Cardiac muscle cell (in vitro differentiated cells and primary cell): ENCODE measurements around the gene POC1B. TPM values are rescaled to one million over a fixed set of nuclear protein-coding genes. Genes with fewer than 3 reads are reported as not detected.

Source experiments
- DNase-seq, 2 donors: peaks; one replicate each; pipeline versions ENCODE4 v3.0.0 to v3.0.0-alpha.2; 2010 to 2017; ENCODE audit warnings: low read depth in 1 of 2, low spot score in 1 of 2
- H3K27ac ChIP-seq: fragments of 200-600 bp; sonication (generic); 2 replicates; pipeline ENCODE4 v1.5.1; 2016
- H3K27me3 ChIP-seq: fragments of 200-600 bp; sonication (generic); 2 replicates; pipeline ENCODE4 v1.6.0; 2016; ENCODE audit warnings: control low read depth
- H3K36me3 ChIP-seq: fragments of 200-600 bp; sonication (generic); 2 replicates; pipeline ENCODE4 v1.5.1; 2016; ENCODE audit warnings: control low read depth
- H3K4me1 ChIP-seq: fragments of 200-600 bp; sonication (generic); 2 replicates; pipeline ENCODE4 v1.8.1; 2017; ENCODE audit warnings: low read depth, mild to moderate bottlenecking, mixed run types
- H3K4me3 ChIP-seq: fragments of 200-600 bp; sonication (generic); 2 replicates; pipeline ENCODE4 v1.5.1; 2016; ENCODE audit warnings: mild to moderate bottlenecking
- H3K9me3 ChIP-seq: fragments of 200-600 bp; sonication (generic); 2 replicates; pipeline ENCODE4 v1.5.1; 2017; ENCODE audit warnings: low read depth, mild to moderate bottlenecking, control low read depth
- polyA plus RNA-seq: library from polyadenylated mRNA; unstranded; fragments of >200 nt; fragmentation: Nextera tagmentation; extraction: Ambion mirVana; gene quantifications from 2 replicates; pipeline ENCODE4 v1.2.1, GENCODE V29; 2016
- total RNA-seq: library from RNA; depleted of rRNA; stranded (reverse); fragments of >200 nt; gene quantifications from 2 replicates; pipeline ENCODE4 v1.2.3, GENCODE V29; 2016
- TF ChIP-seq, protein P1 (sequence below): IDR thresholded peaks from 2 replicates; pipeline ENCODE4 v1.5.1; 2012; ENCODE audit warnings: low read depth, mild to moderate bottlenecking, low read length

The POC1B gene
- total and polyA plus RNA-seq, 2 experiments from 2014 or later, result 12.8 to 16.1 TPM

DNA sequence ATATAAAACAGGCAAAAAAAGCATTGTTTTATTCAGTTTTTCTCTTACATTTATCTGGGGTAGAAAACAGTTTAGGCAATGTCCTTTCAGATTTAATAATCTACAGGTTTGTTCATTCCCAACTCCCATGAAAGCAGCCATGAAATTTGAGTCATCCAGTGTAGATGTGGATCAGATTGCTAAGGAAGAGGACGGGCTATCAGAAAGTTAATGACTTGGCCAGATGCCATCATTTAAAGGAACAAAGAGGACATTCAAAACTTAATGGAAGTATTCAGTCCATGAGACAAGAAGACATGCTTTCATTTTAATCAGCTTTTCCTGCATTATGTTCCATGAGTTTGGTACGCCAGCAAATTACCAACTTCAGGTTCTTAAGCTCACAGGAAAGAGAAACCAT, 31.1 kb upstream of the POC1B start:
- Histone ChIP-seq H3K27ac (no peak overlapping the region), H3K4me3 (no peak overlapping the region), H3K27me3 (no peaks in the 10 kb centered on the region), H3K4me1 (no peaks in the 10 kb centered on the region), H3K36me3 (no peaks in the 10 kb centered on the region), H3K9me3 (no peaks in the 10 kb centered on the region)
- TF ChIP-seq, protein P1, sequence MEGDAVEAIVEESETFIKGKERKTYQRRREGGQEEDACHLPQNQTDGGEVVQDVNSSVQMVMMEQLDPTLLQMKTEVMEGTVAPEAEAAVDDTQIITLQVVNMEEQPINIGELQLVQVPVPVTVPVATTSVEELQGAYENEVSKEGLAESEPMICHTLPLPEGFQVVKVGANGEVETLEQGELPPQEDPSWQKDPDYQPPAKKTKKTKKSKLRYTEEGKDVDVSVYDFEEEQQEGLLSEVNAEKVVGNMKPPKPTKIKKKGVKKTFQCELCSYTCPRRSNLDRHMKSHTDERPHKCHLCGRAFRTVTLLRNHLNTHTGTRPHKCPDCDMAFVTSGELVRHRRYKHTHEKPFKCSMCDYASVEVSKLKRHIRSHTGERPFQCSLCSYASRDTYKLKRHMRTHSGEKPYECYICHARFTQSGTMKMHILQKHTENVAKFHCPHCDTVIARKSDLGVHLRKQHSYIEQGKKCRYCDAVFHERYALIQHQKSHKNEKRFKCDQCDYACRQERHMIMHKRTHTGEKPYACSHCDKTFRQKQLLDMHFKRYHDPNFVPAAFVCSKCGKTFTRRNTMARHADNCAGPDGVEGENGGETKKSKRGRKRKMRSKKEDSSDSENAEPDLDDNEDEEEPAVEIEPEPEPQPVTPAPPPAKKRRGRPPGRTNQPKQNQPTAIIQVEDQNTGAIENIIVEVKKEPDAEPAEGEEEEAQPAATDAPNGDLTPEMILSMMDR, result no peak
- DNase-seq, result peak in 1 of 2 donors; percentile 25

DNA sequence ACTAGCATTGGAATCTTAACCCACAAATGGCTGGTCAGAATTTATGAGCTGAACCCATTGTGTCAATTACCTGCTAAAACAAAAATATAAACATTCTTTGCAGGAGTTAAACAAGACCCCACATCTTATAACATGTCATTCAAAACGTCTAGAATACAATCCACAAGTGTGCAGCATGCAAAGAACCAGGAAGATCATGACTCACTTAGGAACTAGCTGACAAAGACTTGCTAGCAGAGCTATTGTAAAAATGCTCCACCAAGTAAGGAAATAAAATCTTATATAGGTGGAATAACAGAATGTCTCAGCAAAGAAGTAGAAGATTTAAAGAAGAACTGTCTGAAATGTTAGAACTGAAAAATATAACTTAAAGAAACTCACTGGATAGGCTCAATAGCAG, 26.5 kb upstream of the POC1B start:
- Histone ChIP-seq H3K4me1 (no peaks in the 10 kb centered on the region), H3K36me3 (no peaks in the 10 kb centered on the region), H3K27me3 (no peaks in the 10 kb centered on the region), H3K27ac (no peak overlapping the region), H3K9me3 (no peaks in the 10 kb centered on the region), H3K4me3 (no peak overlapping the region)
- TF ChIP-seq, protein P1, result no peak
- no peak for DNase-seq

DNA sequence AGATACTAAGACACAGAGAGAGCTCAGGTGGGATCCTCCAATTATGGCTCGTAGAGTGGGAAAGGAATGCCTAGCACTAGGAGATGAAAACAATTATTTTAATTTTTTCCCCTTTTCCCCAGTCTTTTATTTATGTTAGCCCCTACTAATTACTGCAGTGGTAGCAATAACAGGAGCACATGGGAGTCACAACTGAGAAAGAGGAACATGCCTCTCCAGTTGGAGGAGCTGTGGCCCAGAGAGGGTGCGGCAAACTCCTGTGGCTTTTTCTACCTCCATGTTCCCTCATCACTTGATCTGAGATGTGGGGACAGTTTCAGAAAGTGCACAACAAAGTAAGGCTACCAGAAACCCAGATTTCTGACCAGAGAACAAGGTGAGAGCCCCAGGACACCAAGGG, 25.9 kb upstream of the POC1B start:
- H3K27me3 ChIP-seq, result no peaks in the 10 kb centered on the region
- no peaks in the 10 kb centered on the region for H3K9me3 ChIP-seq
- H3K4me3 ChIP-seq, result no peak overlapping the region
- H3K4me1 ChIP-seq, result no peaks in the 10 kb centered on the region
- no peak overlapping the region for H3K27ac ChIP-seq
- TF ChIP-seq, protein P1, result no peak
- no peaks in the 10 kb centered on the region for H3K36me3 ChIP-seq
- no peak for DNase-seq

DNA sequence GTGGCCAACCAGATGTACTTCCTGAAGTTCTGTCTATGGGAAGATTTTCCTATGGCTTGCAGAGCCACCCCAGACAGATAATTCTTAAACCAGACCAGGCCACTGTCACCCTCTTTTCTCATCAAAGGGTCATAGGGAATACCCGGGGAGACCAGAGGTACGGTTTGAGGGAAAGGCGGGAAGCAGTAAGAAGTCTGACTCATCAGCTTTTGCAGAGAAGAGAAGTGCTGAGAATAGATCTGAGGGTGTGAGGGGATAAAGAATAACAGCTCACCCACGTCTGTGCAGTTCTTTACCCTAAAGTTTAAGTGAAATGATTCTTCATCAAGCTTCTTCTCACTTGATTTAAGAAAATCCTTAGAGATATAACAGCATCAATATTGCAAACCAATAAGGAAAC, 21.3 kb upstream of the POC1B start:
- Histone ChIP-seq H3K27ac (no peak overlapping the region), H3K4me3 (no peak overlapping the region), H3K36me3 (no peaks in the 10 kb centered on the region), H3K9me3 (no peaks in the 10 kb centered on the region), H3K4me1 (peaks cover 5% of the 10 kb centered on the region), H3K27me3 (no peaks in the 10 kb centered on the region)
- TF ChIP-seq, protein P1, result no peak
- DNase-seq, result no peak

DNA sequence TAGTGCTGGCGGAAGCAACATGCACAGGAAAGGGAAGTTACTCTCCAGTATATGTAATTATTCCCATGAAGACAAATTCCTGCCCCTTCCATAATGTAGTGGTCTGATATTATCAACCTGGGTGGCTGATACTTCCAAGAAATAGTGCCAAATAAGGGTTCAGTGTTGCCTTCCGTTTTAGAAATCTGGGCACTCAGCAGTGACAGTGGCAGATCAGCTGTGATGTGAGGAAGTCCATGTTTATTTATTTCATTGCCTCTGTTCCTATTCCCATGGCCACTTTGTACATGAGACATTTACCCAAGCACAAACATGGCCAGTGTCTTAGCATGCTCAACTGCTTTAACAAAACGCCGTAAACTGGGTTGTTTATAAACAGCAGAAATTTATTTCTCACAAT, 20.3 kb upstream of the POC1B start:
- no peak overlapping the region for H3K27ac ChIP-seq

More for the DNA sequence above, 20.3 kb upstream of the POC1B start:
- TF ChIP-seq, protein P1, result no peak
- Histone ChIP-seq H3K27me3 (no peaks in the 10 kb centered on the region), H3K9me3 (no peaks in the 10 kb centered on the region), H3K36me3 (no peaks in the 10 kb centered on the region), H3K4me3 (no peak overlapping the region), H3K4me1 (peaks cover 5% of the 10 kb centered on the region)
- DNase-seq, result no peak
